HepG2 (cell line): ENCODE results near the gene TUBE1. TPM values are rescaled to one million over a fixed set of nuclear protein-coding genes. Genes with fewer than 3 reads are reported as not detected.

Source experiments
- CBX1 ChIP-seq: IDR thresholded peaks from one replicate; pipeline ENCODE4 v1.6.1; 2016; ENCODE audit warnings: antibody characterized with exemption, low read depth
- DNMT3B ChIP-seq: conservative IDR thresholded peaks from 2 replicates; pipeline ENCODE4 v1.6.1; 2016; ENCODE audit warnings: missing biosample characterization, control low read depth
- KDM5A ChIP-seq: fragments of 200-600 bp; sonication (generic); IDR thresholded peaks from 2 replicates; pipeline ENCODE4 v1.7.0; 2018; ENCODE audit warnings: antibody characterized with exemption, mild to moderate bottlenecking, low read length, borderline replicate concordance
- MEF2D ChIP-seq: sonication (generic); formaldehyde crosslinking; IDR thresholded peaks from 2 replicates; pipeline ENCODE4 v1.5.1; 2020; ENCODE audit warnings: mild to moderate bottlenecking, missing genetic modification reagents
- MEIS1 ChIP-seq: sonication (generic); formaldehyde crosslinking; IDR thresholded peaks from 2 replicates; pipeline ENCODE4 v1.9.0; 2021; ENCODE audit warnings: mild to moderate bottlenecking, missing genetic modification reagents, moderate library complexity, borderline replicate concordance
- MYC ChIP-seq: sonication (generic); formaldehyde crosslinking; IDR thresholded peaks from 2 replicates; pipeline ENCODE4 v1.9.0; 2021; ENCODE audit warnings: missing genetic modification reagents, borderline replicate concordance
- REL ChIP-seq: sonication (generic); formaldehyde crosslinking; conservative IDR thresholded peaks from 2 replicates; pipeline ENCODE4 v1.8.0; 2022; ENCODE audit warnings: mild to moderate bottlenecking, missing genetic modification reagents, moderate library complexity
- REXO4 ChIP-seq: sonication (generic); formaldehyde crosslinking; IDR thresholded peaks from 2 replicates; pipeline ENCODE4 v1.8.0; 2022; ENCODE audit warnings: missing genetic modification reagents, mild to moderate bottlenecking, borderline replicate concordance
- RFX3 ChIP-seq: IDR thresholded peaks from 2 replicates; pipeline ENCODE4 v1.6.1; 2016; ENCODE audit warnings: missing biosample characterization, missing genetic modification reagents
- SIN3A ChIP-seq: IDR thresholded peaks from 2 replicates; pipeline ENCODE4 v1.6.1; 2011; ENCODE audit warnings: low read depth, mild to moderate bottlenecking, control low read depth, low read length, borderline replicate concordance
- ZNF335 ChIP-seq: sonication (generic); formaldehyde crosslinking; IDR thresholded peaks from 2 replicates; pipeline ENCODE4 v1.4.0; 2020; ENCODE audit warnings: missing genetic modification reagents
- ZNF589 ChIP-seq: sonication (generic); formaldehyde crosslinking; conservative IDR thresholded peaks from 2 replicates; pipeline ENCODE4 v1.8.0; 2022; ENCODE audit warnings: mild to moderate bottlenecking, moderate library complexity, missing genetic modification reagents
- ZNF672 ChIP-seq: sonication (generic); formaldehyde crosslinking; IDR thresholded peaks from 2 replicates; pipeline ENCODE4 v1.8.1; 2022; ENCODE audit warnings: missing genetic modification reagents
- polyA plus RNA-seq, 8 experiments: library from polyadenylated mRNA; depleted of rRNA in 3 of 8; stranded (reverse) in 7 of 8; unstranded in 1 of 8; fragments of >200 nt; fragmentation: Illumina TruSeq in 4 of 8; extraction: Trizol in 4 of 8; gene quantifications; 2 replicates each; pipeline versions ENCODE4 v1.2.1 to v1.2.3, GENCODE V29; 2011 to 2016; ENCODE audit warnings: low read depth in 4 of 8, missing spikeins in 1 of 8, mixed read lengths in 1 of 8; ENCODE audit not compliant: insufficient read depth in 1 of 8
- total RNA-seq, 5 experiments: library from RNA; depleted of rRNA; stranded (reverse); fragments of >200 nt; fragmentation: Illumina TruSeq; extraction: Trizol; gene quantifications; 2 replicates each; pipeline ENCODE4 v1.2.3, GENCODE V29; 2016; ENCODE audit warnings: low read depth in 1 of 5
- TF ChIP-seq, protein P1 (sequence below): sonication (generic); formaldehyde crosslinking; IDR thresholded peaks from 2 replicates; pipeline ENCODE4 v1.4.0; 2020; ENCODE audit warnings: mild to moderate bottlenecking, missing genetic modification reagents
- TF ChIP-seq, protein P2 (sequence below): IDR thresholded peaks from 2 replicates; pipeline ENCODE4 v1.4.0; 2020; ENCODE audit warnings: mild to moderate bottlenecking, missing genetic modification reagents

TUBE1 gene
- total and polyA plus RNA-seq, 2 of the 13 experiments (the other 11 are each of a cell fraction or from before 2014, with no cell fraction given), result 17.3 to 22.6 TPM

DNA sequence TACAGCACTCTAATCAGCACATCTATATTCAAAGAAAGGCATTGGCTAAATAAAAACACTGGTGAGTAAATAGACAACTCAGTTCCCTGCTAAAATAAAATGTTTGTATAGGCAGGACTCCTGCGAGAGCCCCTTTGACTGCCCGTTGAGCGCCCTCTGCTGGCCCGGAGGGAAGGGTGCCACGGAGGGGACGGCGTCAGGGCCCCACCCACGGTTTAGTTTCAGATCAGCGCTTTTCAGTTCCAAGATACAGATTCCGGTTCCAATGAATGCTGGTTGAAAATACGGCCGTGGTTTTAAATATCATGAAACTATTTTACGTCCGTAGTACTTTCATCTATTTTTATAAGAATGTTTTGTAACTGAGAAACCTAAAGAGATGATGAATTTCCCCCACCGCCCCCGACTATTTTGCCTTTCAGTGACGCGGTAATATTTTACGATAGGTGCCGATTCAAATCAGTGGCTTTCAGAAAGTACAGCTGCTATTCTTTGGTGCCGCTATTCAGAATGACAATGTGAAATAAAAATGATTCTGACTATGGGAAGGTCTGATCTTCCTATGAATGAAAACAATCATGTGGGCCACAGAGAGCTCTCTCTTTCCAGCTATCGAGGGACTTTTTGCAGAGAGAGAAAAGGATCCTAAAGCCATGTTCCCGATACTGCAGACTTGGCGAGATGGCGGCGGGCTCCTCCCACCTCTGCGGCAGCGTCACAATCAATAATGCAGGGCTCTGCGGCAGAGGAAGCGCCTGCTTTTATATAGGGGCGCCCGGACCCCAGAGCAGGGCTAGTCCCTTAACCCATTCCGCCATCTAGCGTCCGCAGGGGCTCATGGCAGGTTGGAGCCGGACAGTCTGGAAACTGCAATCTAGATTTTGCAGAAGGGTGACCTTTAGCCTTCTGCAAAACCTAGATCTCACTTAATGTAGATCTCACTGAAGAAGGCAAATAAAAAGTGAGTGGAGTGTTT, 44.0 kb downstream of the TUBE1 start (continued):
- TF ChIP-seq, protein P1, sequence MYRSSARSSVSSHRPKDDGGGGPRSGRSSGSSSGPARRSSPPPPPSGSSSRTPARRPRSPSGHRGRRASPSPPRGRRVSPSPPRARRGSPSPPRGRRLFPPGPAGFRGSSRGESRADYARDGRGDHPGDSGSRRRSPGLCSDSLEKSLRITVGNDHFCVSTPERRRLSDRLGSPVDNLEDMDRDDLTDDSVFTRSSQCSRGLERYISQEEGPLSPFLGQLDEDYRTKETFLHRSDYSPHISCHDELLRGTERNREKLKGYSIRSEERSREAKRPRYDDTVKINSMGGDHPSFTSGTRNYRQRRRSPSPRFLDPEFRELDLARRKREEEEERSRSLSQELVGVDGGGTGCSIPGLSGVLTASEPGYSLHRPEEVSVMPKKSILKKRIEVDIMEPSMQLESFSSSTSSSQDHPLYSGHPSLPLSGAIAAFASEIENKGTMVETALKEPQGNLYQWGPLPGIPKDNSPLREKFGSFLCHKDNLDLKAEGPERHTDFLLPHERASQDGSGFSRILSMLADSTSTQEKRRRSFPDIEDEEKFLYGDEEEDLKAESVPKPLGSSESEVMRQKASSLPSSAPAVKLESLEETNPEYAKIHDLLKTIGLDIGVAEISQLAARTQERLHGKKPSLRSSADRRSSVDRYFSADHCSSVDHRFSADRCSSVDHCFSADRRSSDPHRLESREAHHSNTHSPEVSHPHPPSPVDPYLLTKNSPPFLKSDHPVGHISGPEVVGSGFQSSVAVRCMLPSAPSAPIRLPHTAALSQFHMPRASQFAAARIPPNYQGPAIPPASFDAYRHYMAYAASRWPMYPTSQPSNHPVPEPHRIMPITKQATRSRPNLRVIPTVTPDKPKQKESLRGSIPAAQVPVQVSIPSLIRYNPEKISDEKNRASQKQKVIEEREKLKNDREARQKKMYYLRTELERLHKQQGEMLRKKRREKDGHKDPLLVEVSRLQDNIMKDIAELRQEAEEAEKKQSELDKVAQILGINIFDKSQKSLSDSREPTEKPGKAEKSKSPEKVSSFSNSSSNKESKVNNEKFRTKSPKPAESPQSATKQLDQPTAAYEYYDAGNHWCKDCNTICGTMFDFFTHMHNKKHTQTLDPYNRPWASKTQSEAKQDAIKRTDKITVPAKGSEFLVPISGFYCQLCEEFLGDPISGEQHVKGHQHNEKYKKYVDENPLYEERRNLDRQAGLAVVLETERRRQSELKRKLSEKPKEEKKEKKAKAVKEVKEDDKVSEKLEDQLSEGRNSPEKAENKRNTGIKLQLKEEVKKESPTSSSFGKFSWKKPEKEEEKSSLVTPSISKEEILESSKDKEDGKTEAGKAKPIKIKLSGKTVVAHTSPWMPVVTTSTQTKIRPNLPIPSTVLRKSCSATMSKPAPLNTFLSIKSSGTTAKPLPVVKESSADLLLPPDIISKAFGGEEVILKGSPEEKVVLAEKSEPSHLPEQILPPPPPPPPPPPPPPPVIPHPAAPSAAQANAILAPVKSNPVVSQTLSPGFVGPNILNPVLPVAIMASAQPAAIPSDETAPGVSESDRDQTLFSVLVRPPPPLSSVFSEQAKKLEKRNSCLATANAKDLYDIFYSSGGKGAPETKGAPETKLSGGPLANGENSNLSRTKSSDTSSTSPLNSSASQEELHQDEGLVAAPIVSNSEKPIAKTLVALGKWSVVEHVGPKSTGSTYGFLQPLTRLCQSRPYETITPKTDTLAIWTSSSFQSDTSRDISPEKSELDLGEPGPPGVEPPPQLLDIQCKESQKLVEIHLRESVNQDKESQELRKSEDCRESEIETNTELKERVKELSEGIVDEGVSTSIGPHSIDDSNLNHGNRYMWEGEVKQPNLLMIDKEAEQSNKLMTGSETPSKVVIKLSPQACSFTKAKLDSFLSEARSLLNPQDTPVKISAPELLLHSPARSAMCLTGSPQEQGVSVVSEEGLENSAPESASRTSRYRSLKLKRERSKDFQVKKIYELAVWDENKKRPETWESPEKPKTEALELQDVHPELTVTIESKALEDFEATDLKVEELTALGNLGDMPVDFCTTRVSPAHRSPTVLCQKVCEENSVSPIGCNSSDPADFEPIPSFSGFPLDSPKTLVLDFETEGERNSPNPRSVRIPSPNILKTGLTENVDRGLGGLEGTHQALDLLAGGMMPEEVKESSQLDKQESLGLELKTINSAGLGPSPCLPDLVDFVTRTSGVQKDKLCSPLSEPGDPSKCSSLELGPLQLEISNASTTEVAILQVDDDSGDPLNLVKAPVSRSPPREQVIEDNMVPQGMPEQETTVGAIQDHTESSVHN (CRISPR knock-in tag), result no peak
- TF ChIP-seq ZNF672 (CRISPR knock-in tag), result peak; percentile 96; the same call in 1 of the 2 replicates
- TF ChIP-seq REL (CRISPR knock-in tag), result no peak
- TF ChIP-seq ZNF335 (CRISPR knock-in tag), result no peak
- TF ChIP-seq CBX1, result no peak
- no peak for TF ChIP-seq SIN3A
- TF ChIP-seq KDM5A, result no peak; the same call in 1 of the 2 replicates
- TF ChIP-seq RFX3 (CRISPR knock-in tag), result no peak
- no peak for TF ChIP-seq MEIS1 (CRISPR knock-in tag)
- TF ChIP-seq, protein P2, sequence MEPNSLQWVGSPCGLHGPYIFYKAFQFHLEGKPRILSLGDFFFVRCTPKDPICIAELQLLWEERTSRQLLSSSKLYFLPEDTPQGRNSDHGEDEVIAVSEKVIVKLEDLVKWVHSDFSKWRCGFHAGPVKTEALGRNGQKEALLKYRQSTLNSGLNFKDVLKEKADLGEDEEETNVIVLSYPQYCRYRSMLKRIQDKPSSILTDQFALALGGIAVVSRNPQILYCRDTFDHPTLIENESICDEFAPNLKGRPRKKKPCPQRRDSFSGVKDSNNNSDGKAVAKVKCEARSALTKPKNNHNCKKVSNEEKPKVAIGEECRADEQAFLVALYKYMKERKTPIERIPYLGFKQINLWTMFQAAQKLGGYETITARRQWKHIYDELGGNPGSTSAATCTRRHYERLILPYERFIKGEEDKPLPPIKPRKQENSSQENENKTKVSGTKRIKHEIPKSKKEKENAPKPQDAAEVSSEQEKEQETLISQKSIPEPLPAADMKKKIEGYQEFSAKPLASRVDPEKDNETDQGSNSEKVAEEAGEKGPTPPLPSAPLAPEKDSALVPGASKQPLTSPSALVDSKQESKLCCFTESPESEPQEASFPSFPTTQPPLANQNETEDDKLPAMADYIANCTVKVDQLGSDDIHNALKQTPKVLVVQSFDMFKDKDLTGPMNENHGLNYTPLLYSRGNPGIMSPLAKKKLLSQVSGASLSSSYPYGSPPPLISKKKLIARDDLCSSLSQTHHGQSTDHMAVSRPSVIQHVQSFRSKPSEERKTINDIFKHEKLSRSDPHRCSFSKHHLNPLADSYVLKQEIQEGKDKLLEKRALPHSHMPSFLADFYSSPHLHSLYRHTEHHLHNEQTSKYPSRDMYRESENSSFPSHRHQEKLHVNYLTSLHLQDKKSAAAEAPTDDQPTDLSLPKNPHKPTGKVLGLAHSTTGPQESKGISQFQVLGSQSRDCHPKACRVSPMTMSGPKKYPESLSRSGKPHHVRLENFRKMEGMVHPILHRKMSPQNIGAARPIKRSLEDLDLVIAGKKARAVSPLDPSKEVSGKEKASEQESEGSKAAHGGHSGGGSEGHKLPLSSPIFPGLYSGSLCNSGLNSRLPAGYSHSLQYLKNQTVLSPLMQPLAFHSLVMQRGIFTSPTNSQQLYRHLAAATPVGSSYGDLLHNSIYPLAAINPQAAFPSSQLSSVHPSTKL (CRISPR knock-in tag), result peak; percentile 59
- TF ChIP-seq REXO4, result no peak
- TF ChIP-seq DNMT3B (CRISPR knock-in tag), result peak; percentile 66; the same call in 1 of the 2 replicates
- no peak; the same call in 1 of the 2 replicates for TF ChIP-seq MYC (CRISPR knock-in tag)
- TF ChIP-seq ZNF589 (CRISPR knock-in tag), result no peak
- TF ChIP-seq MEF2D (CRISPR knock-in tag), result no peak
